ENCODE data around the gene LRRC58. TPM values are rescaled to one million over a fixed set of nuclear protein-coding genes. Genes with fewer than 3 reads are reported as not detected.

LRRC58 gene
- total and polyA plus RNA-seq, 2 of the 8 experiments (the other 6 are each of a cell fraction or from before 2014, with no cell fraction given): 4.3 to 15.4 TPM

DNA sequence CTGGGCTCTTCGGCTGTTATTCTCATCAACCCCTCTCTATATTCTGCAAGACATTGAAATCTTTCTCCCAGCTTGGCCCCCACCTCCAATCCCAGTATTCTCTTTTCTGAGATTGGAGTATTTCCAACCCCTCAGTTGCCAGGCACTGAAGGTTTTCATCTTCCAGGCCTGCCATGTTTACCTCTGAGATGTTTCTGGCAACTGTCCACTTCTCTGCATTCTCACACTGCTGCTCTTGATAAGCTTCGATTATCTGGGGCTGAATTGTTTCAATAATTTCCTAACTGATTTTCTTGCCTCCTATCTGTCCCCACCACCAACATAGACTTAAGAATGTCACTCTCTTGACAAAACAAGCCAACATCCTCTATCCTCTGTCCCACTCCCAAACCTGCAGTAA is 62.7 kb downstream of the LRRC58 start:
- H2BK120ac ChIP-seq (replicated peaks; ENCODE audit: low read depth, low read length): no peak overlapping the region
- WGBS, 2 experiments (ENCODE audit: extremely low coverage in 1 of 2, insufficient coverage in 1 of 2, insufficient read length in 1 of 2, insufficient replicate concordance in 2 of 2, low coverage in 1 of 2, low lambda C conversion rate in 2 of 2, missing lambda C conversion rate in 1 of 2): 91% methylated on average over 2 of the region's 2 CpGs; no CpG with 5 or more reads in 1 of the 2 experiments
- CTCF ChIA-PET (ENCODE audit: partially characterized antibody): no interaction called here

More for the DNA sequence above, 62.7 kb downstream of the LRRC58 start:
- no peak overlapping the region for H3K14ac ChIP-seq (ENCODE audit: insufficient read length)
- H2BK12ac ChIP-seq (ENCODE audit: low read depth, low read length): no peak overlapping the region
- no peaks in the 10 kb centered on the region for H3K79me2 ChIP-seq (ENCODE audit: control insufficient read depth in 1 of 2, insufficient read depth in 2 of 2, low read length in 2 of 2)
- no peak overlapping the region for H3K4ac ChIP-seq (replicated peaks; ENCODE audit: insufficient read length, low read depth, low read length)
- peaks cover 0 to 5% (median 3%) of the 10 kb centered on the region in 4 experiments; a peak in 4 of 7 replicates for H3K4me1 ChIP-seq (replicated peaks in 1 of 4; ENCODE audit: control insufficient read depth in 3 of 4, insufficient read depth in 4 of 4, low read length in 3 of 4)
- no peak overlapping the region for H4K8ac ChIP-seq (ENCODE audit: extremely low read depth, insufficient read depth, low read length)
- no peak overlapping the region for H2AFZ ChIP-seq (ENCODE audit: low read length)
- H3K4me3 ChIP-seq (ENCODE audit: extremely low read depth in 1 of 4, insufficient read depth in 2 of 4, low read depth in 3 of 4, low read length in 4 of 4): no peak overlapping the region
- POLR2A ChIA-PET (ENCODE audit: partially characterized antibody): interaction anchor here (1.3 kb wide), 1 partner anchor 62 kb away, joined by 3 read pairs; the partner anchor contains the start of gene LRRC58
- H3K36me3 ChIP-seq (ENCODE audit: control insufficient read depth in 2 of 4, insufficient read depth in 4 of 4, low read length in 3 of 4): no peaks in the 10 kb centered on the region
- no peak overlapping the region for H2BK15ac ChIP-seq (ENCODE audit: low read length)
- DNase-seq (ENCODE audit: low read depth in 1 of 2, low spot score in 2 of 2): no peak
- H2BK20ac ChIP-seq (ENCODE audit: low read length): no peak overlapping the region
- no peak overlapping the region for H4K91ac ChIP-seq (replicated peaks; ENCODE audit: insufficient read length, low read length)
- no peak overlapping the region for H3K4me2 ChIP-seq (ENCODE audit: insufficient read depth in 1 of 2, low read depth in 2 of 2, low read length in 2 of 2)
- no peaks in the 10 kb centered on the region; a peak in 1 of 4 replicates for H3K9me3 ChIP-seq (ENCODE audit: insufficient read depth in 2 of 2, low read depth in 1 of 2, low read length in 1 of 2)
- no peaks in the 10 kb centered on the region for H3K79me1 ChIP-seq (ENCODE audit: low read depth, low read length)
- no peak overlapping the region for H3K23ac ChIP-seq (ENCODE audit: insufficient read length)
- H3K9ac ChIP-seq (replicated peaks in 1 of 4; ENCODE audit: extremely low read depth in 1 of 4, low read depth in 3 of 4, low read length in 3 of 4): no peak overlapping the region
- H2AK5ac ChIP-seq (ENCODE audit: low read depth, low read length): no peak overlapping the region
- H3K27me3 ChIP-seq (replicated peaks in 1 of 4; ENCODE audit: control insufficient read depth in 3 of 4, extremely low read depth in 1 of 4, insufficient read depth in 3 of 4, low read length in 3 of 4): peaks cover 0 to 28% (median 19%) of the 10 kb centered on the region in 4 experiments; a peak in 6 of 7 replicates
- no peak overlapping the region for H4K5ac ChIP-seq (ENCODE audit: insufficient read length, low read depth, low read length)
- FAIRE-seq: no peak
- no peak overlapping the region for H3K18ac ChIP-seq (ENCODE audit: extremely low read depth, low read length)
- no peak overlapping the region for H3K27ac ChIP-seq (ENCODE audit: low read depth, low read length)
- no peaks in the 10 kb centered on the region for H4K20me1 ChIP-seq (replicated peaks in 1 of 2; ENCODE audit: control insufficient read depth in 1 of 2, insufficient read depth in 2 of 2, low read length in 2 of 2)
- no peak overlapping the region for H3K56ac ChIP-seq (replicated peaks; ENCODE audit: insufficient read length, low read depth, low read length)
- H2BK5ac ChIP-seq (ENCODE audit: low read depth, low read length): no peak overlapping the region
- peaks cover 3% of the 10 kb centered on the region; the same call in 1 of the 2 replicates for H3K23me2 ChIP-seq (ENCODE audit: low read depth, low read length)
- no peak for TF ChIP-seq SUZ12 (IDR thresholded peaks at IDR 0.05; ENCODE audit: low read length)
- TF ChIP-seq, protein P1, sequence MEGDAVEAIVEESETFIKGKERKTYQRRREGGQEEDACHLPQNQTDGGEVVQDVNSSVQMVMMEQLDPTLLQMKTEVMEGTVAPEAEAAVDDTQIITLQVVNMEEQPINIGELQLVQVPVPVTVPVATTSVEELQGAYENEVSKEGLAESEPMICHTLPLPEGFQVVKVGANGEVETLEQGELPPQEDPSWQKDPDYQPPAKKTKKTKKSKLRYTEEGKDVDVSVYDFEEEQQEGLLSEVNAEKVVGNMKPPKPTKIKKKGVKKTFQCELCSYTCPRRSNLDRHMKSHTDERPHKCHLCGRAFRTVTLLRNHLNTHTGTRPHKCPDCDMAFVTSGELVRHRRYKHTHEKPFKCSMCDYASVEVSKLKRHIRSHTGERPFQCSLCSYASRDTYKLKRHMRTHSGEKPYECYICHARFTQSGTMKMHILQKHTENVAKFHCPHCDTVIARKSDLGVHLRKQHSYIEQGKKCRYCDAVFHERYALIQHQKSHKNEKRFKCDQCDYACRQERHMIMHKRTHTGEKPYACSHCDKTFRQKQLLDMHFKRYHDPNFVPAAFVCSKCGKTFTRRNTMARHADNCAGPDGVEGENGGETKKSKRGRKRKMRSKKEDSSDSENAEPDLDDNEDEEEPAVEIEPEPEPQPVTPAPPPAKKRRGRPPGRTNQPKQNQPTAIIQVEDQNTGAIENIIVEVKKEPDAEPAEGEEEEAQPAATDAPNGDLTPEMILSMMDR (IDR thresholded peaks at IDR 0.05; ENCODE audit: control extremely low read depth in 1 of 3, insufficient read depth in 1 of 3, low read depth in 1 of 3, low read length in 3 of 3): no peak
- no peak for TF ChIP-seq JUND (IDR thresholded peaks at IDR 0.05; ENCODE audit: low read length)
- TF ChIP-seq BRCA1 (IDR thresholded peaks at IDR 0.05; ENCODE audit: low read depth, low read length): no peak
- TF ChIP-seq SP4 (IDR thresholded peaks at IDR 0.05; ENCODE audit: low read length): no peak
- TF ChIP-seq, protein P2, sequence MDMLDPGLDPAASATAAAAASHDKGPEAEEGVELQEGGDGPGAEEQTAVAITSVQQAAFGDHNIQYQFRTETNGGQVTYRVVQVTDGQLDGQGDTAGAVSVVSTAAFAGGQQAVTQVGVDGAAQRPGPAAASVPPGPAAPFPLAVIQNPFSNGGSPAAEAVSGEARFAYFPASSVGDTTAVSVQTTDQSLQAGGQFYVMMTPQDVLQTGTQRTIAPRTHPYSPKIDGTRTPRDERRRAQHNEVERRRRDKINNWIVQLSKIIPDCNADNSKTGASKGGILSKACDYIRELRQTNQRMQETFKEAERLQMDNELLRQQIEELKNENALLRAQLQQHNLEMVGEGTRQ (IDR thresholded peaks at IDR 0.05; ENCODE audit: low read length): no peak
- TF ChIP-seq BCL11A (IDR thresholded peaks at IDR 0.05; ENCODE audit: low read depth in 2 of 2, low read length in 2 of 2): no peak
- TF ChIP-seq CBX8 (IDR thresholded peaks at IDR 0.05; ENCODE audit: borderline replicate concordance, low read depth, low read length): no peak
- no peak for TF ChIP-seq TBP (IDR thresholded peaks at IDR 0.05; ENCODE audit: low read depth, low read length)

Data from H1 (cell line).